GM12878 (cell line): ENCODE data around the gene PPP1R36.

Experiments used
- BCL3 ChIP-seq: IDR thresholded peaks from 2 replicates; pipeline ENCODE4 v1.6.1; 2011; ENCODE audit warnings: borderline replicate concordance, low read depth, mild to moderate bottlenecking, moderate library complexity, low read length; ENCODE audit not compliant: insufficient read depth, poor library complexity, severe bottlenecking
- CEBPB ChIP-seq, 2 experiments: fragments of 150-350 bp in 1 of 2; IDR thresholded peaks; 2 replicates each; pipeline ENCODE4 v1.6.1; 2012 to 2014; ENCODE audit warnings: low read depth in 2 of 2, low read length in 2 of 2, borderline replicate concordance in 1 of 2, inconsistent platforms in 1 of 2
- CTCF ChIP-seq, 3 experiments: IDR thresholded peaks in 2 of 3; conservative IDR thresholded peaks in 1 of 3; 2 replicates each; pipeline ENCODE4 v1.5.1; 2011; ENCODE audit warnings: low read depth in 3 of 3, low read length in 3 of 3, mild to moderate bottlenecking in 3 of 3, control low read depth in 2 of 3, moderate library complexity in 2 of 3, inconsistent platforms in 1 of 3, mixed read lengths in 1 of 3; ENCODE audit not compliant: control insufficient read depth in 2 of 3, insufficient read depth in 1 of 3; ENCODE audit errors: extremely low read depth in 1 of 3
- EP300 ChIP-seq, 2 experiments: fragments of 150-350 bp in 1 of 2; IDR thresholded peaks; 2 replicates each; pipeline ENCODE4 v1.6.1; 2011 to 2012; ENCODE audit warnings: low read depth in 2 of 2, low read length in 2 of 2, borderline replicate concordance in 1 of 2, improper control_type of control experiment in 1 of 2, inconsistent platforms in 1 of 2; ENCODE audit not compliant: control insufficient read depth in 1 of 2
- EZH2 ChIP-seq: IDR thresholded peaks from 2 replicates; pipeline ENCODE4 v1.6.1; 2012; ENCODE audit warnings: low read depth, mild to moderate bottlenecking, control low read depth, inconsistent platforms, low read length, borderline replicate concordance; ENCODE audit not compliant: control insufficient read depth
- POLR2A ChIP-seq: IDR thresholded peaks from 2 replicates; pipeline ENCODE4 v1.6.1; 2011; ENCODE audit warnings: low read depth, mild to moderate bottlenecking, low read length
- REST ChIP-seq: IDR thresholded peaks from 2 replicates; pipeline ENCODE4 v1.6.1; 2012; ENCODE audit warnings: mild to moderate bottlenecking, low read depth, low read length
- SIN3A ChIP-seq: IDR thresholded peaks from 2 replicates; pipeline ENCODE4 v1.6.1; 2012; ENCODE audit warnings: low read depth, low read length, improper control_type of control experiment
- SP1 ChIP-seq: IDR thresholded peaks from one replicate; pipeline ENCODE4 v1.6.1; 2011; ENCODE audit warnings: low read depth, low read length
- SREBF1 ChIP-seq: IDR thresholded peaks from 2 replicates; pipeline ENCODE4 v1.6.1; 2012; ENCODE audit warnings: mild to moderate bottlenecking, low read length
- TF ChIP-seq, protein P1 (sequence below): IDR thresholded peaks from 2 replicates; pipeline ENCODE4 v1.6.1; 2011; ENCODE audit warnings: low read depth, mild to moderate bottlenecking, low read length, moderate library complexity, borderline replicate concordance; ENCODE audit errors: extremely low read depth
- TF ChIP-seq, protein P2 (sequence below): fragments of 450-650 bp; IDR thresholded peaks from 2 replicates; pipeline ENCODE4 v1.6.1; 2017; ENCODE audit warnings: borderline replicate concordance

- TF ChIP-seq, protein P1, sequence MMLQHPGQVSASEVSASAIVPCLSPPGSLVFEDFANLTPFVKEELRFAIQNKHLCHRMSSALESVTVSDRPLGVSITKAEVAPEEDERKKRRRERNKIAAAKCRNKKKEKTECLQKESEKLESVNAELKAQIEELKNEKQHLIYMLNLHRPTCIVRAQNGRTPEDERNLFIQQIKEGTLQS, result no peak
- TF ChIP-seq CTCF (IDR thresholded peaks at IDR 0.05 in 2 of 3, conservative IDR thresholded peaks at IDR 0.05 in 1 of 3; ENCODE audit: control insufficient read depth in 2 of 3, extremely low read depth in 1 of 3, insufficient read depth in 1 of 3, low read depth in 3 of 3, low read length in 3 of 3), result no peak
- no peak for TF ChIP-seq POLR2A
- TF ChIP-seq, protein P2, sequence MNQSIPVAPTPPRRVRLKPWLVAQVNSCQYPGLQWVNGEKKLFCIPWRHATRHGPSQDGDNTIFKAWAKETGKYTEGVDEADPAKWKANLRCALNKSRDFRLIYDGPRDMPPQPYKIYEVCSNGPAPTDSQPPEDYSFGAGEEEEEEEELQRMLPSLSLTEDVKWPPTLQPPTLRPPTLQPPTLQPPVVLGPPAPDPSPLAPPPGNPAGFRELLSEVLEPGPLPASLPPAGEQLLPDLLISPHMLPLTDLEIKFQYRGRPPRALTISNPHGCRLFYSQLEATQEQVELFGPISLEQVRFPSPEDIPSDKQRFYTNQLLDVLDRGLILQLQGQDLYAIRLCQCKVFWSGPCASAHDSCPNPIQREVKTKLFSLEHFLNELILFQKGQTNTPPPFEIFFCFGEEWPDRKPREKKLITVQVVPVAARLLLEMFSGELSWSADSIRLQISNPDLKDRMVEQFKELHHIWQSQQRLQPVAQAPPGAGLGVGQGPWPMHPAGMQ, result no peak
- no peak for TF ChIP-seq SP1
- no peak for TF ChIP-seq REST
- TF ChIP-seq BCL3, result no peak
- TF ChIP-seq EZH2, result no peak
- TF ChIP-seq SIN3A, result no peak
- TF ChIP-seq EP300 (IDR thresholded peaks at IDR 0.05; ENCODE audit: borderline replicate concordance in 1 of 2, control insufficient read depth in 1 of 2, low read depth in 2 of 2, low read length in 2 of 2), result no peak
- no peak for TF ChIP-seq CEBPB (IDR thresholded peaks at IDR 0.05; ENCODE audit: borderline replicate concordance in 1 of 2, low read depth in 2 of 2, low read length in 2 of 2)
- no peak for TF ChIP-seq SREBF1
Observed at GRCh38 chr14:64520699-64521098, 29.1 kb upstream of the PPP1R36 start.
